Stimulated activated CD4-positive, alpha-beta T cell treated with anti-CD3 and anti-CD28 coated beads, Interleukin-4, amount 100 ng/mL, for 4 hours (primary cell): Measurements from ENCODE around the gene ADCY1.

Source experiments
- DNase-seq, 2 experiments: peaks; one replicate each; pipeline ENCODE4 v3.0.0-alpha.2; 2020

The ADCY1 gene

DNA sequence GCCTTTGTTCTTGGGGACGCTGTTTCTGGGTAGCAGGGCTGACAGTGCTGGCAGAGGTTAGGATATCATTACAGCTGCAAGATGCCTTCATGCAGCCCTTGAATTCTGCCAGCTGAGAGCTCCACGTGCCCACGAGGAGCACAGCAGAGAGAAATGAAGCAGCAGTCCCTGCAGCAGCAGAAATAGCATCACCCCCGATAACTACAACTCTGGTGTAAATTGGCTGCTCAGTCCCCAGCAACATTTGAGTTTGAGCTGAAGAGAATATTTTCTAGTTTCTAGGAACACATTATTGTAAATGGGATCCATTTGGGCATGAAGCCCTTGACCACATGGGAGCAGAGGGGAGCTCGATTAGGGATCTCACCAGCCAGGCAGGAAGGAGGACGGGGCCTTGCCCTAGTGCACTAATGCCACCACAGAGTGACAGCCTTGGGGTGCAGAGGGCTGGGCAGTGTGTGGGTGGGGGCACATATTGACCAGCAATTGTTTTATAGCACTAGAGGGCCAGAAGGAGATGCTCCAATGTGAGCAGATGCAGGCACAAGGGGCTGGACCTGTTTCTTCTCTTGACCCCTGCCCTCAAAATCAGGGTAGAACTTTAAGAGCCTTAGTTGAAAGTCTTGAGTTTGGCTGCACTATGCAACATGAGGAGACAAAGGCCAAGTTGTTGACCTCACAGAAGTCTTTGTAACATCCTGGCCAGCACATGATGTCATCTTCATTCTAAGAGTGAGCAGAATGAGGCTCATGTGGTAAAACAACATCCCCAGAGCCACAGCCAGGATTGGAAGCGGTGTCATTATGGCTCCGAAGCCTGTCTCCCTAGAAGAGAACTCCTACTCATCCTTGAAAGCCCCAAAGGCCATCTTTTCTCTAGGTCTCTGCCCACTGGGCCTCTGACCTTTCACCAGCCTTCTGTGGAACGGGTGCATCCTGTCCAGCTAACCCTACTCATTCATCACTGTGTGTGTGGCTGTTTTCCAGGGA, 52.6 kb downstream of the ADCY1 start:
- no peak for DNase-seq

DNA sequence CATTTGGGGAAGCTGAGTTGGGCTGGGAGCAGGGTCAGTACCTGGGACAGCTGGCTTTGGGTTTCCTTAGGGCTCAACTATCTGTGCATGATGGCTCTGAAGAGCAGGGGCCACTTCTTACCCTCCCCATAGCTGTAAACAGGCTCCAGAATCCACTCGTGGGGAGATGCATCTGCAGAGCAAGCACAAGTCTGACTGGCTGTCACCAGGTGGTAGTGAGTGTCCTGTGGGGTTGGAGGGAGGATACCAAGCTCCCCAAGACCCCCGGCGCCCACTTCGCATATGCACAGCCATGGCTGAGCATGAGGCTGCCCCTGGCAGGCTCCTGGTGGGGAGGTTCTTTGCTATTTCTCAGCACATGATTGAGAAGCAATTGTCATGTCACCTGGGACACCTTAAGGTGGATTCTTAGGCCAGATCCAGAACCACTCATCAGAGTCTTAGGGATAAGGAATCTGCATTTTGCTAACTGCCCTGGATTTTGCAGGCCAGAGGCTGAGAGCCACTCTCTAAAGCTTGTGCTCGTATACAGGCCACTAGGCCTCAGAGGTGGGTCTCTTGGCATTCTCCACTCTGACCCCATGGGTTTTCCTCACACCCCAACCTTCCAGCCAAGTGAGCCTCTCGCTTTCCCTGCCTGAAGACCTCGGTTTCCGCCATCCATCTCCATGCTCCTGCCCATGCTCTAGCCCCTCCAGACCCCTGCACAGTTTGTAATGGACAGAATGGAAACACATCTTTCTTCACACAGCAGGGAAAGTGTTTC, 53.7 kb downstream of the ADCY1 start:
- no peak for DNase-seq

DNA sequence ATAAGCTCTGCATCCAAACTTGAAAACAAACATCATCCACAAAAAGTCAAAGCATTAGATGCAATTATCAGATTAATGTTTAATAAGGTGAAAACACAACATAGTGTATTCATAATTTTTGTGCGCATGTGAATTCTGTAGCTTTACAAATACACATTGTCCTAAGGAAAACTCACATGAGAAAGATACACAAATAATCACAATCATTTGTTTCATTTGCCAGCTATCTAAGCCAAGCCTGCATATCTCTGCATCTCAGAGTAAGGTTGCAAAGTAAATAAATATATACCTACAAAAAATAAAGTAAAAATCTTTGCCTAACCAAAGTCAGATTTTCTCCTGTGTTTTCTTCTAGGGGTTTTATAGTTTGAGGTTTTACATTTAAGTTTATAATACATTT, 57.4 kb downstream of the ADCY1 start:
- DNase-seq, result no peak

DNA sequence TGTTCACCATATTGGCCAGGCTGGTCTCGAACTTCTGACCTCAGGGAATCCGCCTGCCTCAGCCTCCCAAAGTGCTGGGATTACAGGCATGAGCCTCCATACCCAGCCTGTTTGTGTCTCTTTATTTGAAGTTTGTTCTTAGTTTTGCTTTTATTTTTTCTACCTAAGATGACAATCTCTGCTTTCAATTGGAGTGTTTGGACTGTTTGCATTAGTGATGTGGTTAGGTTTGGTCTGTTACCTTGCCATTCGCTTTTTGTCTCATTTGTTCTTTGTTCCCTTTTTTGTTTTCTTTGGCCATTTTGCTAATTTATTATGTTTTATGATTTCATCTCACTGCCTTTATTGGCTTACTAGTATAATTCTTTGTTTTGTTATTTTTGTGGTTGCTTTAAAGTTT, 62.6 kb downstream of the ADCY1 start:
- no peak for DNase-seq

DNA sequence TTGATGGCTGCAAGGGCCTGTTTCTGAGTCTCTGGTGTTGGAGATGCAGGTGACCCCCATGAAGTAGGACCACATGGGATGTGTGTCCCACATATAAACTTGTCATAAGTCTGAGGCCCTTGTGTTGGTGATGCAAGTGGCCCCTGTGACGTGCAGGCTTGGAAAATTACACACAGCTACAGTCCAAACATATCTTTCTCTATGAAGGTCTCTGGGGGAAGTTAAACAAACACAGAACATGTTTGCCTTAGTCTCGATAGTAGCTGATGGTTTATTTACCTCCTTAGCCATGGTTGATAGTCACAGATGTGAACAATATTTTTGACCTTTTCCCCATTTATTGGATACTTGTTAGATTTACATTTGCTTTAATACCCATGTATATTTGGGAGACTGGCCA, 64.7 kb downstream of the ADCY1 start:
- no peak for DNase-seq

DNA sequence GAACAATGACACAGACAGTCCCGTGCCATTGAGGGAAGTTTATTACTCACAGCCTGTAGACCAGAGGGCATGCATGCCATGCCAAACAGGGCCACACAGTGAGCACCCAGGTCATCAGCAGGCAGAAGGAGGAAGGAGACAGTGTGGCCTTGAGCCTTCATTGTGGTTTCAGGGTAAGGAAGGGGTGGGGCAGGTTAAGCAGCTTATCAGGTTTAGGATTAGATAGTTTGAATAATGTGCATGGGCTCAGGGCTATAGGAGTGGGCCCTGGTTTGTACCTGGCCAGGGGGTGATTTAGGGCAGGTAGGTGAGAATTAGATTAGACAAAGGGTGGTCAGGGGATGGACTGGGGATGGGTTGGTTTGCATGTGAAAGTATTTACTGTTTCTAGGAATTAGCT, 67.9 kb downstream of the ADCY1 start:
- no peak for DNase-seq

DNA sequence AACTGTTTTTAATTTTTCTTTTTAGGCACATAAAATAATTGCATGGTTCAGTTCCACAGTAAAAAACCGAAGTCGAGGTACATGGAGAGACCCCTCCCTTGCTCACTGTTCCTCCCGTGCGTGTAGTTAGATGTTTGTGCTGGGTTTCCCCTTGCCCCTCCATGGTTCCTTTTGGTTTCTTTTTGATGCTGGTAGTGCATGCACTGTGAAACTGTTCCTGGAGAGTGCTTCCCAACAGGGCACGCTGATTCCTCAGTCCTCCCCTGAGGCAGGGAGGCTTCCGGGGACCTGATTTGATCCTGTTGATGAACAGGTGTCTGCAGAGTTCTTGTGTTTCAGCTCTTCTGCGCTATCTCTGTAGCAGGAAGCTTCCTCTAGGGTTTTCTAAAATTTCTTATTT, 69.5 kb downstream of the ADCY1 start:
- no peak for DNase-seq

DNA sequence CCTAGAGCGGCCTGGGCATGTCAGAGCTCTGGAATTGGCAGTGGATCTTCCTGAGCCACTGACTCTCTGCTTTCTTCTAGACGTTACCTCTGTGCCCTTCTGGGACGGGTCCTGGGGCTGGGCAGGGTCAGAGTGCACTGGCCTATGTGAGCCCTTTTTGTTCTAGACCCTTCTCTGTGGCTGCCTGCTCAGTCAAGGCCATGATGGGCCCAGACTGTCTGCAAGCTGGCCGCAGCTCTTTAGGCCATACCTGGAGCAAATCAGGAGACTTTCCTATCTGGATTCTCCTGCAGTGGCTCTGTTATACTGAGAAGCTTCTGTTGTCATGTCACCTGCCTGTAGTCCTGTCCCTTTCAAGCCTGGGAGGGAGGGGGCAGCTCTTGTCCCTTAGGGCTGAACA, 70.1 kb downstream of the ADCY1 start:
- no peak for DNase-seq

DNA sequence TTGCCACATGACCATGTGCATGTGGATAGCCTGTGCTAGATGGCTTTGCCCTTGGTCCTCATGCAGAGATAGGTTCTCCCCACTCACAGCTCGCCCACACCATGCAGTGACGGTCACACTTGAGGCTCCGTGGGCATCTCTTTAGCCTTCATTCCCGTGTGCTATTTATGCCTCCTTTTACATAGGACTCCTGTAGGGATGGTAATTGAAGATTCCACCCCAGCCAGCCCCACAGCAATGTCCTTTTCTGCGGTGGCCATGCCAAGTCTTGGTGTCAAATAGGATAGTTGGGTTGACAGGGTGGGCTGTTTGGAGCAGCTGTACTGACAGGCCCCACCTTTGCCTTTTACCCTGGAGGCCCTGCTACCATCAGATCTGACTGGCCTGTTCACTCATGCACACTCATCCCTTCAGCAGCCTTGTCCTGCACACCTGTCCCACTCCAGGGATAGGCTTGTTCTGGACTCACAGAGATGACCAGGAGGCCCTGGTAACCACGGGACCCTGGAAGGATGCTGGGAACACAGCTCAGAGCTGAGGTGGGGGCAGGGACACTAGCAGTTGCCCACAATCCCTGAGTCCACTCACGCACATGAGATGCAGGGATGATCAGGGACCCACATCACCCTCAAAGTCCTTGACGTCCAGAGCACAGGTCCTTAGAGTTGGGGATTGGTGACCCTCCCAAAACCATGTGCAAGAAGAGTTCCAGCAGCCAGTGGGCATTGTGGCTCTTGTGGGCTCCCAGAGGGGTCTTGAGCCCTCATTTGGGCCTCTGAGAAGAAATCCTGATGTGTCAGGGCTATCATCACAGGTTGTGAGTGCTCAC, 71.2 kb downstream of the ADCY1 start:
- DNase-seq, result no peak

DNA sequence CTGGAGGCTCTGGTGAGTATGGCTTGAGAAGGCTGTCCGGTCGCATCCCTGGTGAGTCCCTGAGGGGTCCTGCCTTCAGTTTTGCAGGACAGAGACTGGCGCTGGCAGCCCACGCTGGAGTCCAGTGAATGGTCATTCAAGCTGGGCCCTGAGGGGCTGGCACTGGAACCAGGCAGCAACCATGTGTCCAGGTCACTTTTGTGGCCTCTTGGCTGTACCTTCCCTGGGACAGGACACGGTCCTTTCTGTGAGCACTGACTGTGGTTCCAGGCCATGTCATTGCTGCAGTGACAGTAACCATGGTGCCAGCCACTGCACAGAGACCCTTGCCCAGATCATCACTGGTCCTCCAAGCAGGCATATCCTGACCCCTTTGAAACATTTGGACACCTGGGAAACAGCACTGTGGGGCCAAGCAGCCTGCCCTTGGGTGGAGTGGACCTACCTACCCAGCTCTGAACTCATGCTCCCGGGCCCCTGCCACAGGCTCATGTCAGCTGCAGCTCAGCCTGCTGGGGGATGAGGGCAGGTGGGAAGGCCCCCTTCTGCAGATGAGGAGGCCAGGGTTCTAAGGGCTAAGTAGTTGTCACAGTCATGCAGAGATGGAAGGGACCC, 72.1 kb downstream of the ADCY1 start:
- DNase-seq, result no peak

DNA sequence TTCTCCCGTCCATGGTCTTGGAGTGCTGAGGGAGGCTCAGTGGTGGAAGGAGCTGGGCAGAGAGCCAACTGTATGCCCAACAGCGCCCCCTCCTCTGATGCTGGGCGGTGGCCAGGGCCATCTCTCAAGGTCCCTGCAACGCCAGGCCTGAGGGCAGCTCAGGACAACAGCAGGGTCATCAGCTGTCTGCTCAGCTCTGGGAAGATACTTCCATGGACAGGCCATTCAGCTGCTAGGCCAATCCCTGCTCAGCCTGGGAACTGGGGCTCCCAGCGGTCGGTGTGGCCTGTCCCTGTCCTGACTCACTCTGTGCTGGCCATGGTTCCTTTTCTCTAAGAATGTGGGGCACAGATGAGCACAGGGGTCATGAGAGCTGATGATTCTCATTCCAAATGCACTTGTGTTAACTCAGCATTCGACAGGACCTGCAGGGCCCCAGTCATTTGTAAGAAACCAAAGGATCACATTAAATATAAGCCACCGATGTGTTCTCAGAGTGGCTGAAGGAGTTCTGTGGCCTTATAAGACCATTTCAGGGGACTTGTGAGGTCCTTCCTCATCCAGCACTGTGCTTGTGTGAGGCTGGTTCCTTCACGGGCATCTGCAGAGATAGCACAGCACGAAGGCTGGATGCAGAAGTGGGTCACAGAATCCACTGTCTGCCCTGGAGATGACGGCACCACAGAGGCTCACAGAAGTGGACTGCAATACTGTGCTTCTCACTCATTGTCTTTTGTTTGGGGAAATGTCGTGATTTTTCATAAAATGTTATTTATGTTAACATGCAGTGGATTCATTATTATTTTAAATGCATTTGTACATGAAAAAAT, 73.0 kb downstream of the ADCY1 start:
- no peak for DNase-seq

DNA sequence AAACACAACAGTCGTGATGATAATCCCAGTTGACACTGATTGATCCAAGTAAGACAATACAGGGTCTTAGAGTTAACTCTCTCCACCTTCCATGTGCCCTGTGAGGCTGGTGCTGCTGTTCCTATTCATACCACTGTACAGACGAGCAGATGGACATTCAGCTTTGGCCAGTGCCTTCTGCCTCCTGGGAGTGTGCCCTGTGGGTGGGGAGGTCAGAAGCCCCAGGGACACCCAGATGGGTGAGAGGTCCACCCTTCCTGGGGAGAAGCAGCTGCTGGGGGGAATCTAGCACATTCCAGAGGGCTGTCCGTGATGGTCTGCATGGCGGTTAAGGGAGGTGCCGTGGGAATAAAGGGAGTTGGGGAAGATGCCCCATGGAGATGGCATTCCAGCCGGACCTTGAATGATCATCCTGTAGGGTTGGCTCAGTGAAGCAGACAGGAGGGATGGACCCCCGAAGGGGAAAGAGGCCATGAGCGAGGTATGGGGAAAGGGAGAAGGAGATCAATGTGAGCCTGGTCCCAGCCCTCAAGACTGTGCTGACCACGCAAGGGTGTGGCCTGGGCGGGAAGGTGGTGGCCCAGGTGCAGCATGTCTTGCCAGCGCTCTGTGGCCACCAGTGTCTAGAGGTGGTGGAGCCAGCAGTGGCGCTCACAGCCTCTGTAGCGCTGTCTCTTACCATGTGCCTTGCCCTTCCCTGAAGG, 74.0 kb downstream of the ADCY1 start:
- no peak for DNase-seq

DNA sequence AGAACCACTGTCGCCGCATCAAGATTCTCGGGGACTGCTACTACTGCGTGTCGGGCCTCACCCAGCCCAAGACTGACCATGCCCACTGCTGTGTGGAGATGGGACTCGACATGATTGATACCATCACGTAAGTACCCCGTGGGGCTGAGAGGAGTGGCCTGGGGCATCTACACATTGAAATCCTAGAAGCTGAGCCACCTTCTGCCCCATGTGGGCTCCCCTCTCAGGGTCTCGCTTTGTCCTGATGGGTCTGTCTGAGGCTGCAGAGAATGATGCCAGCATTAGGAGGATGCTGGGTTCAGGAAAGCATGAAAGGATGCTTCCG, 74.5 kb downstream of the ADCY1 start:
- no peak for DNase-seq

DNA sequence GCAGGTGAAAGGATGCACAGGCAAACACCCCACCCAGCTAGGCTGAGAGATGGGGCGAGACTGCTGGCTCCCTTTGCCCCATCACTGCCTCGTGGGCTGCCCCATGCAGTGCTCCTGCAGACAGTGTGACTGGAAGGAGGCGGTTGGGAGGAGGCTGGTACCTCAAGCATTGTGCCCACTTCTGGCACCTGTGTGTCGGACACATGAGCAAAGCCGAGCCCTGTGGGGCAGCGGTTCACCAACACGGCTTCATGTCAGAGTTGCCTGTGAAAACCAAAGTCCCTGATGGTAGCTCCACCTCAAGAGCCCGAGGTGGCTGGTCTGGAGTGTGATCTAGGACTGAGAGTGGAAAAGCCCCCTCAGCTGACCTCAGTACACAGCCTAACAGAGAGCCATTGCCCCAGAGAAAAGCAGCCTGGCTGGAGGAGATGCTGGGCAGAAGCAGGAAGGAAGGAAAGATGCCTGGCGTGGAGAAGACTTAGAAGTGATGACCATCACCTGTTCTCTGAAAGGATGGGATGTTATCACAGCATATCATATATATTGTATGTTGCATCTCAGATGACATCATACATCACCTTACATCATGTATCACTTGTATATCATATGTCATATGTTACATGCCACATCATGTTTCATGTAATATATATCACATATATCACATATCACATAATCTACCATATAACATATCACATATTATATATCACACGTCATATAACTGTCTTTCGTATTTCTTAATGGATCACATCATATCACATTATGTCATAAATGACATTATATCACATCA, 75.6 kb downstream of the ADCY1 start:
- DNase-seq, result no peak

DNA sequence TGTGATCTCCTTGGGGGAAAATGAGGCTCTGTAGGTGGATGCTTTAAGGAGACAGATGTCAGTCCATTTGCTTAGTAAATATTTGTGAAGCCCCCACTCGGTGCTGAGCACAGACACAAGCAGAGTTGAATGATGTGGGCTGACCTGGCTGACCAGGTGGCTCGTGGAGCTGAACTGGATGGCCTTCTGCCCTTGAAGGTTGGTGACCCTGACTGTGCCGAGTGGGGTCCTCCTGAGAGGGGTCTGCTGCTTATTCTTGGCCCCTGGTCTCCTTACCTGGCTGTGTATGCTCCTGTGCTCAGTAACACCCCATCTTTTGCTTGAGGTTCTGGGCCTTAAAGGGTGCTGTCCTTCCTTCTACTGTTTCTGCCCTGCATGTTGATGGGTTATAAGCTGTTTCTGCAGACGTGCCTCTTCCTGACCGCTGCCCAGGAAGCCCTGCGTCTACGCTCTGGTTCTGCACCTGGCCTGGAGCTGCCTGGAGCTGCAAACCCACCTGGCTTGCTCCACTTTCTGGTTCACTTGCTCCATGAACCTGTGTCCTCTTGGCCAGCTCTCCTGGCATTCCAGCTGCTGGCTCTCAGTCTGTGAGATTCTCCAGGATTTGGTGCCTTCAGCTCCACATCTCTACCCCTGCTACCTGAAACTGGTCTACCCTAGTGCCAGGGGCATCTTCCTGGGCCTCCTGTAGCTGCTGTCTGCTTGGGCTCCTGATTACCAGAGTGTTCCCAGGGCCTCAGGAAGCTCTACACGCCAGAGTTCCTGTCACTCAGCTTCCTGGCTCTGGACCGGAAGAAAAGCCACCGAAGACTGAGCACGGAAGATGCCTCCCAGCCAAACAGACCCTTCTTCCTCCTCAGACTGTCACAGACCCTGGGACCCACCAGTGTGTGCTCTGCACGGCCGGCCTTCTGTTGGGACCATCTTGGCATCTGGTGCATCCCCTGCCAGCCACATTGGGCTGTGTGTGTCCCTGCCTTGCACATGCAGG, 76.5 kb downstream of the ADCY1 start:
- DNase-seq, result no peak

DNA sequence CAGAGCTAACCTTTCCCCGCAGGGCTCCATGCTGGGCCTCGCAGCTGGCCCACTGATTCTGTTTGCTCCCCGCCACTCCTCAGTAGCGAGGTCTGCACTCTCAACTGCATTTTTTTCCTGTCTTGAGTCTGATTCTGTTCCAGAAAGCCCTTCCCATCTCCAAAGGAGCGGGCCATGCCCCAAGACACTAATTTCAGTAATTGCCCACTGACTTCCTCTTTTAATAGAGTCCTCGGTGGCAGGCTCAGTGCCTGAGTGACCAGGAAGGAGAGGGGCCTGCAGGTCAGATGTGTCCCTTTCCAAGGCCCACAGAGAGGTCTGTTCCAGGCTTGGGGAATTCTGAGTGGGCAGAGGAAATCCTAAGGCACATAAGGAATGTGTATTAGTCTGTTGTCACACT, 77.4 kb downstream of the ADCY1 start:
- DNase-seq, result no peak

DNA sequence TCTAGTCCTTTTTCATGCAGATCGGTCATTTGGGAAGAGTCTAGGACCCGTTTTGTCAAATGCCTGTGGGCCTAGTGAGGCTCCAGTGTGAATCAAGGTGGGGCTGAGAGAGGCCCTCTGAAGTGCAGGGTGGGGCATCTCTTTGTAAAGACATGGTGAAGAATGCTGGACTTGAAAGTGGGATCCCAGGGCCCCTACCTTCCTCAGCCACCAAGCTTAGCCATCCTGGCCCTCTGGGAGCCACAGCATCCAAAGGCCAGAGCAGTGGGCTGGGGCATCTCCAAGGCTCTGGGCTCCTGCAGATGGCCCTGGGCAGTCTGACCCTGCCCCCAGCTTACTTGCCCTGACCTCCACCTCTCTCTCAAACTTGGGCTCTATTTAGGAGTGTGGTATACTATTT, 78.5 kb downstream of the ADCY1 start:
- no peak for DNase-seq

DNA sequence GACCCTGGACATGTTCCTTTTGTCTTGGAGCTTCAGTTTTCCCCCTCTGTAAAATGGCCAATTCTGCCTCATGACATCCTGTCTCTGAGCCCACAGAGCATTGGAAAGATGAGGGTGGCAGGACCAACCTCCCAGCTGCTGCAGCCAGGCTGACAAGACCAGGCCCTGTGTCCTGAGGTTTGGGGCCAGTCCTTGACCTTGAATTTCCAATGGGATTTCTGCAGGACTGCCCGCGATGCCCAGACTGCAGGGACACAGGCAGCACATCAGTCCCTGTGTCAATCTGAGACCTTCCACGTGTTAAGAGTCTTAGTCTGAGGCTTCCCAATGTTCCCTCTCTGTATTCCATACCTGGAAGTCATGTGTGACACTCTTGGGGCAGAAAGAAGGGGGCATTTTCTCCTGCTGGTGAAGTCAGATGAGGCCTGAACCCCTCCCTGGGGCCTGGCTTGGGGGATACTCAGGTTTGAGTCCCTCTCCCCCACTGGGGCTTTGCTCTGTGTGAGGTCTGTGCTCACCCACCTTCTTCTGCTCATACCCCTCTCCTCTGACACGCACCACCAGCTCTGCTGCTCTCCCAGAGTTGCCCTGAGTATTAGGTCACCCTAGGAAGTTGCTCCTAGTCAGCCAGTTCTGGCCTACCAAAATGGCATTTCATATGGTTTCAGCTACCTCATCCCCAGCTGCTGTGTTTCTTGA, 79.2 kb downstream of the ADCY1 start:
- no peak for DNase-seq

DNA sequence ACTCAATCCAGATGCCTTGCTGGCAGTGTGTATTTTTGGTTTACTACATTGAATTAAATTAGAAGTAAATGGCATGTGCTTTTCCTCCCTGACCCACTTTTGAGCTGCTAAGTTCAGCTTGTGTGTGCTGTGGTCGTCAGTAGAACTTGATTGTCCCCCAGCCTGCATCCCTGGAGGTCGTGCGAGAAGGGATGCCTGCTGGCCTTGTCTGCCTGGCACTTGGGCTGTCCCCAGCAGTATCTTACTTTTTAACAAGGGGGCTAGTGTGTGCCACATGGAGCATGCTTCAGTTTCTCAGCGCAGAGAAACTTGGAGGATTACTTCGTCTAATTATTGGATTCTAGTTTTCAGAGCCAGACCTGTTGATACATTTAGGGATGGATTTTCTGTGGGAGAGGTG, 80.2 kb downstream of the ADCY1 start:
- DNase-seq, result no peak
